ENCODE measurements around the gene RPS6KL1.

DNA sequence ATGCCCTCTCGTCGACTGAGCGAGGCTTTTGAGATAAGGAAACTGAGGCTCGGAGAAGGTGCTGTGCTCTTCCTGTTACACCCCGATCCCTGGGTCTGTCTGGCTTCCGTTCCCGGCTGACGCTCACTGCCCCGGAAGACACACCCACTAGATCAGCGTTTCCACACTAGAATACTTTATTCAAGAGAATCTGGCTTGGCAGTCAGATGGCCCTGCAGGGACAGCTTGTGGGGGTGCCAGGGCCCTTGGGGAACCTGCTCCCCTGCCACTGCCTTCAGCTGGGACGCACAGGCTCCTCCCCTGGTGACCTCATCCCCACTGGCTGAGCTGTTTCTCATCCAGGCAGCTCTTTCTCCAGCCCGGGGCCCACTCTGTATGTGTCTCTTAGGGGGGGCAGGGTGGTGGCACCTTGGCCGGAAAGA, 18.6 kb upstream of the RPS6KL1 start:
- TF ChIP-seq CTCF (conservative IDR thresholded peaks at IDR 0.05; ENCODE audit: low read length) (no peak), EZH2phosphoT487 (IDR thresholded peaks at IDR 0.05; ENCODE audit: borderline replicate concordance) (no peak)

Measured in Loucy (cell line).